Activated naive CD4-positive, alpha-beta T cell treated with anti-CD3 and anti-CD28 coated beads, Interleukin-2, amount 10 ng/mL, durations not matched to agents 7 days and 5 days (primary cell): ENCODE results near the gene GPX1.

Experiments used
- CTCF ChIA-PET: fragments of 350-600 bp; sonication (Branson Sonifier 250); formaldehyde crosslinking; loops from one replicate; lab custom pipeline; 2021; ENCODE audit warnings: antibody characterized with exemption; lab: Charles Lee
- DNase-seq: peaks from one replicate; pipeline ENCODE4 v3.0.0-alpha.2; 2020
- H3K27ac Mint-ChIP-seq: one replicate; pipeline ENCODE4 v1.8.0; 2021; ENCODE audit warnings: mild to moderate bottlenecking, moderate library complexity, mixed read lengths
- H3K27me3 Mint-ChIP-seq: one replicate; pipeline ENCODE4 v1.8.0; 2021; ENCODE audit warnings: mild to moderate bottlenecking, mixed read lengths
- H3K36me3 Mint-ChIP-seq: one replicate; pipeline ENCODE4 v1.8.0; 2021; ENCODE audit warnings: mixed read lengths
- H3K4me1 Mint-ChIP-seq: one replicate; pipeline ENCODE4 v1.8.0; 2021; ENCODE audit warnings: mixed read lengths
- H3K4me3 Mint-ChIP-seq: one replicate; pipeline ENCODE4 v1.8.0; 2021; ENCODE audit warnings: mild to moderate bottlenecking, moderate library complexity, mixed read lengths
- H3K9me3 Mint-ChIP-seq: one replicate; pipeline ENCODE4 v1.8.0; 2021; ENCODE audit warnings: mixed read lengths

The GPX1 gene

DNA sequence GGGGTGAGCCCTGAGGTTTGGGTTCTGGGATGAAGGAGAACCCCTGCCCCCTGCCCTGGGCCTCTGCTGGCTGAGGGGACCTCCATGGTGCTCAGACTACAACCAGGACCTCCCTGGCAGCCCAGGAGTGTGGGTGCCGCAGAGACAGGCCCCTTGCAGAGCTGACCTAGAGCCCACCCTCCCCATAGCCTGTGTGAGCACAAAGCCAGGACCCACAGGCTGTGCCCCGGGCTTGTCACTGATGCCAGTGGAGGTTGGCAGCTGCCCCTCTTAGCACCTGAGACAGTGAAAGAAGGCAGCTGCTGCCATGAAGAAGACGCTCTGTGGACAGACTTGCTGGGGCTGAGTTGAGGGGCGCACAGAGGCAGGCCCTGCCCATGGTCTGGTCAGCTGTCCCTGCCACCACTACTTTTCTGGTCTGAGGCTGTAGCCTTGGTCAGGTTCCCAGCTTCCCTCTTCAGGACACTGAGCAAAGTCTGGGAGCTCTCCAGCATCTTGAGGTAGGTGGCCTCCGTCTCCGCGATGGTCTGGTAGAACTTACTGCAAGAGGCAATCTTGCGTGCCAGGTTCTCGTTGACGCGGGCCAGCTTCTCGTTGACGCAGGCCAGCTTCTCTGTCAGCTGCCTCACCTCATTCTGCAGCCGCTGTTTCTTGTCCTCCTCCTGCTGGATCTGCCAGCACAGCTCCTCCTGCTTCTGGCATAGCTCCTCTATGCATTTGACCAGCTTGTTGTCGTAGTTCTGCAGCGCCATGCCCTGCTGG, 41.3 kb downstream of the GPX1 start:
- Mint-ChIP-seq H3K36me3 (peaks cover 27% of the 10 kb centered on the region), H3K27me3 (no peaks in the 10 kb centered on the region), H3K27ac (no peak overlapping the region), H3K9me3 (no peaks in the 10 kb centered on the region), H3K4me3 (no peak overlapping the region), H3K4me1 (no peaks in the 10 kb centered on the region)
- DNase-seq = no peak
- CTCF ChIA-PET = no interaction called here

DNA sequence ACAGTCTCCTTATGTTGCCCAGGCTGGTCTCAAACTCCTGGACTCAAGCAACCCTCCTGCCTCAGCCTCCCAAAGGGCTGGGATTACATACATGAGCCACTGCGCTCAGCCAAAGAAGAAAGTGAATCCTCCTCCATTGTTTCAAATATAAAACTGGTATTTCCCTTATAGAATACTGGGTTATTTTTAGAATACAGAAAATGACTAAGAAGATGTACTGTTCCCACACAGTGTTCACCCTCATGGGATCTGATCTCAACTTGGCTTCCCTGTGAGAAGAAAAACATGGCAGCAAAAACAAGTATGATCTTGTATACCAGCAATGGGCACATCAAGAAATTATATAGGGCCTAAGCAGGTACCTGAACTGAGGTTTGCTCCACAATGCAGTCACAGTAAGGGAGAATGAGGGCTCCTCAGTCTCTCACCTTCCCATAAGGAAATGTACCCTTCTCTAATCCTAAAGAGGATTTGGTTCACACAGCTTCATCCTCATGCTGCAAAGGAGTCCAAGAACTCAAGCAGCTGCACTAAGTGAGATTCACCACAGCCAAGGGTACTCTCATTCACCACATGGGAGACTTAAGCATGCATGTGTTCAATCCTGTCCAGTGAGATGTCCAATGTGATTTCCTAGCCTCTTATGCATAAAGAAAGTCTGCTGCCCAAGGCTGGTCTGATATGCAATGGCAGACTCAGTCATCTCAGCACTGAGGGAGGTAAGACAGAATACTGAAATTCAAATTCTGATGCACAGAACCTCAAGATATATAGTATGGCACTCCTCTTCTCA, 44.1 kb downstream of the GPX1 start:
- no peaks in the 10 kb centered on the region for H3K9me3 Mint-ChIP-seq
- H3K36me3 Mint-ChIP-seq = peaks cover 35% of the 10 kb centered on the region
- H3K27ac Mint-ChIP-seq = no peak overlapping the region
- DNase-seq = no peak
- peaks cover 5% of the 10 kb centered on the region for H3K4me1 Mint-ChIP-seq
- H3K27me3 Mint-ChIP-seq = no peaks in the 10 kb centered on the region
- no peak overlapping the region for H3K4me3 Mint-ChIP-seq
- CTCF ChIA-PET = no interaction called here

DNA sequence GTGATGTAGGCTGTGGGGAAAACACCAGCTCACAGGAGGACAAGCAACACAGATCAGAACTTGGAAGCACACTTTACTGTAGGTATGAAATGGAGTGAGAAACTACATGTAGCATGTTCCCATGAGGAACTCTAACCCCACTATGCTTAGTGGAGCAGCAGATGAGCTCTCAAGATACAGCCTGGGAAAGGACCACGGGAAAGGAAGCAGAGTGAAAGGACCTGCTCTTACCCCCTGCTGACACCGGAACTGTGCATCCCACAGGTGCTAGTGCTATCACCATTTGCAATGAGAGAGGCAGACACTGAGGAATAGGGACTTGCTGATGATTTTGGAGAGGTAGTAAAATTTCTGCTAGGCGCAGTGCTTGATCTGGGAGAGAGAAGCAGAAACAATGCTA, 46.9 kb downstream of the GPX1 start:
- no peak overlapping the region for H3K4me3 Mint-ChIP-seq
- CTCF ChIA-PET = no interaction called here
- H3K9me3 Mint-ChIP-seq = no peaks in the 10 kb centered on the region
- peak overlapping the region; percentile 21 for H3K27ac Mint-ChIP-seq
- DNase-seq = no peak
- peaks cover 41% of the 10 kb centered on the region for H3K36me3 Mint-ChIP-seq
- peaks cover 5% of the 10 kb centered on the region for H3K4me1 Mint-ChIP-seq
- H3K27me3 Mint-ChIP-seq = no peaks in the 10 kb centered on the region

DNA sequence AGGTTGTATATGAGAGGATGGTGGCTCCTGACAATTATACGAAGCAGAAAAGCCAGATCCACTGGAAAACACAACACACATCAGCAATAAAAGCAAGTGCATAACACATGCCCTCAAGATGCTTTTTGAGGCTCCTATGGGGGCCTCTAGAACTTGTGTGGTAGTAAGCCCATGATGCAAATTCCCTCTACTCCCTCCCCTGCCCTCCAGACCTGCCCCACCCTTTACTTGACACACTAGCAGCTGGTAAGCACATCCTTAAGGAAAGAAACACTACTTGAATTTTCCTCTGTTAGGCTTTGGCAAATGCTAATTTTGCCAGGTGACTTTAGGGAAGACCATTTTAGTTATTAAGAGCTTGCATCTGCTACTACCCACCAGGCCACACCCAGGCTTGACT, 47.5 kb downstream of the GPX1 start:
- H3K4me3 Mint-ChIP-seq = no peak overlapping the region
- H3K27me3 Mint-ChIP-seq = no peaks in the 10 kb centered on the region
- no peak overlapping the region for H3K27ac Mint-ChIP-seq
- CTCF ChIA-PET = no interaction called here
- peaks cover 5% of the 10 kb centered on the region for H3K4me1 Mint-ChIP-seq
- H3K9me3 Mint-ChIP-seq = no peaks in the 10 kb centered on the region
- H3K36me3 Mint-ChIP-seq = peaks cover 40% of the 10 kb centered on the region
- DNase-seq = no peak
